Activated T-cell treated with anti-CD3 and anti-CD28 coated beads for 24 hours (primary cell): ENCODE measurements around the gene OR52L1.

Experiments
- DNase-seq: peaks from one replicate; pipeline ENCODE4 v3.0.0-alpha.2; 2020; ENCODE audit warnings: low read depth

The OR52L1 gene

DNA sequence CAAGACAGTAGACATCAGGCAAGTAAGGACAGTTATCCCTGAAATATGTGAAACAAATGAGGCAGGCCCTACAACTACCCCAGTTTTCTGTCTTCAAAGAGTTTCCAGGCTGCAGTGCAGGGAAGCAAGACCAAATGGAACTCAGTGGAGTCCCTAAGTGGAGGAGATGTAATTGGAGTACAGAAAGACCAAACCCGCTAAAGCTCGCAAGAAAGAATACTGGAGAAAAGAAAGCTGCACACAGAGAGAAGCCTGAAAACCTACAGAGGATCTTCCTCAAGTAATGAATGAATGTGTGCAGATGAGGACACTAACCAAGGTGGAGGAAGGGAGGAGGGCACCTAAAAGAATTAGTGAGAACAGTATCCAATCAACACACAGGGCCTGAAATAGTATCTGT is 46.0 kb downstream of the OR52L1 start:
- no peak for DNase-seq

DNA sequence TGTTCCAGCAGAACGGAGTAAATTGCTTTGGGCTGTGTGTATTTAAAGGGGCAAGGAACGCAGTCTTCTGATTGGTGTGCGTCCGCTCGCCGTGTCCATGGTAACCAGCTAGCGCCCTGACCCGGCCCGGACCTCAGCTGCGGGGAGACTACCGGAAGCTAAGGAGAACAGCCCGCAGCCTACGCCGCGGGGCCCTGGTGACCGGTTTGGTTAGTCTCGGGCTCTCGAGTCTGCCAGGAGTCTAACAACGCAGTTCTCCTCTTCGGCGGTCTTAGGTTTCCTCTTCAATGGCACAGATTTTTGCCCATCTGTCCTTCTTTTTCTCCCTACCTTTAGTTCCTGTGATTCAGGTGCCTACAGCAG is 48.2 kb downstream of the OR52L1 start:
- no peak for DNase-seq

DNA sequence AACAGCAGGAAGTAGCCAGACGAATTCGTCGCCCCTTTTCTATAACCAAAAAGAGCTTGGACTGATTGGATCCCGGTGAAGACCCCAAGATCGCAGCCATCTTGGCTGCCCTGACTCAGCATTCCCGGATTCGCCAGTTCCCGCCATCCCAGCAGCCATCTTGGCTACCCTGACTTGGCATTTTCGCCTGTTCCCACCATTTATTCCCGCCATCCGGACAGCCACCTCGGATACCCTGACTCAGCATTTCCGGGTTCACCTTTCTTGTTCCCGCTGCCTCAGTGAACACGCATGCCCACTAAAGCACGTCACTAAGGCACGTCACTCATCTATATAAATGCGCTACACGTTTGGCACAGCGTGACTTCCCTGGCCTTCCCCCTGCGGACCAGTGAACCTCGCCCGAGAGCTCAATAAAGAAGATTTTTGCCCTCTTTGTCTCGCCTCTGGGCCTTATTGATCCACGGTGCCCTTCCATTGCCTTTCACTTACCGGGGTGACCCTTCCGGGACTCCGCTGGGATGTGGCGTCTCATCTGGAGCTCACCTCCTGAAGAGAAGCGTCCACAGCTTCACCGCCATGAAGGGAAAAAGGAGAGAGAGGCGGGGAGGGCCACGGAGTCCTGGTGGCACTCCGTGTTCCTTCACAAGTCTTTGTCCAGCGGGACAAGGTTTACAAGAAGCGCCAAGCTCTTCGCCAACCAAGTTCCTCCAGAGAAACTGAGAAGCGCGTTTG is 48.8 kb downstream of the OR52L1 start:
- no peak for DNase-seq
